Activated naive CD8-positive, alpha-beta T cell treated with anti-CD3 and anti-CD28 coated beads, Interleukin-2, amount 50 U/mL, for 16 hours (primary cell): ENCODE measurements around the gene PDC.
A peak's percentile ranks its signal among the peaks of the same experiment; 100 is the strongest.

Experiments used
- DNase-seq: peaks from one replicate; pipeline ENCODE4 v3.0.0-alpha.2; 2020; ENCODE audit warnings: low read depth, low spot score

Gene PDC

DNA sequence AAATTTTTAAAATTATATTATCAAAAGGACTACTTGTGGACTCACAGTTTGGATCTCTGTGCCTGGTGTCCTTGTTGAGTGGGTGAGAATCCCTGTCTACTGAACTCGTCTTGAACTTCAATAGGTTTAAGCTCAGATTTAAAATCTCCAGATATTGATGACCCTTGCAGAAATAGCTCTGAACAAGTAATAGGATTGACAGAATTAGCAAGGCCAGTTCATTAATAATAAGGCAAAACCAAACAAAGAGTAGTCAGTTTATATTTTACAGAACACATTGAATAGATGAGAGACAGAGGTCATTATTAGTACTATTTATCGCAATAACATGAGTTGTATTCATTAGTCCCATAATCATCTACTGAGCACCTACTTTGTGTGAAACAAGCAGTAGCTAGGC lies at the start of gene PDC:
TSS of gene PDC (minus strand) at position 101 of the 400 bp plus-strand sequence. CDS start 11,655 bp downstream, outside the sequence.
- no peak for DNase-seq

DNA sequence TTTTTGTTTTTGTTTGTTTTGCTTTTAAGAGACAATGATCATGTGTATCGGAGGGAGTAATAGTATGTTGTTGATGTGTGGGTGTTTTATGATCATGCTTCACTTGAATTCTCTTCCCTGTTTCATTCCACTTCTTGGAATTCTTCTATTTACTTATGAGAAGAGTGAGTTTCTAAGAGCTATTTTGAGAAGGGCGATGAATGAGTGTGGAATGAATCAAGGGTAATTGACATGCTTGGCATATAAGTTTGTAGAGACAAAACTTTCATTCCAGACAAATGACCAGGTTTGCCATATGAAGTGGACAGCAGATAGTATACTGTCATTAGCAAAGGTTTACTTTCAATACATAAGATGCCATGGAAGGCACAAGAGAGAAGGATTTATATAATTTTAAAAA lies 42.3 kb upstream of the PDC start:
- DNase-seq = no peak

DNA sequence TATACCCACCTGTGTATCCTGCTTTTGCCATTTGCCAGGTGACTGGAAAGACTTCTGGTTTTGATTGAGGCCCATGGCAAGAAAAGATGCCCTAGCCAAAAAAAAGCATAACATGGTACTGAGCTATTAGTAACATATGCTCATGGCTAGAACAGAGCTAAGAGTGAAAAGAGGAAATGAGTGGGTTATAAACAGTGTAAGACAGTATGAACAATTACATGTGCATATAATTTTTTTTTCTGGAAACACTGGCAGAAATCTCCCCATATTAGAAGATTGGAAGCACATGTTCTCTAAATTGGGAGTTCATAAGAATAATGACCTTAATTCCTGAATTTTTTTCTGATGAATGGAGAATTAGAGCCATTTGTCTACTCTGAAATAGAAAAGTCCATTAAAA lies 41.2 kb upstream of the PDC start:
- no peak for DNase-seq

DNA sequence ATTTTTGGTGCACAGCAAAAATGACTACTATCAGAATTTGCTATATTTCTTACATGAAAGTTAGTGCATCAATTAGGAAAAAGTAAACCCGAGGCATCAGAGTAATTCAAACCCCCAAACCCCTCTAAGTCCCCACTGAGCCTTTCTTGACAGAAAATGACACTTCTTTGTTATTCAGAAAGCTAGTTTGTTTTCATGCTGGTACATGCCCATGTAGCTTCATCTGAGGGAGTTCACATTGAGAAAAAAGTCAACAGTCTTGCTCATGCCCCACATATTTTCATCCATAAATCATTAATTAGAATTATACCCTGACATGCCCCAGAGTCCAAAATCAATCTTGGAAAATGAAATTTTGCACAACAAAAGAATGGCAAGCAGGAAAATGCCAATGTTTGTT lies 39.9 kb upstream of the PDC start:
- no peak for DNase-seq

DNA sequence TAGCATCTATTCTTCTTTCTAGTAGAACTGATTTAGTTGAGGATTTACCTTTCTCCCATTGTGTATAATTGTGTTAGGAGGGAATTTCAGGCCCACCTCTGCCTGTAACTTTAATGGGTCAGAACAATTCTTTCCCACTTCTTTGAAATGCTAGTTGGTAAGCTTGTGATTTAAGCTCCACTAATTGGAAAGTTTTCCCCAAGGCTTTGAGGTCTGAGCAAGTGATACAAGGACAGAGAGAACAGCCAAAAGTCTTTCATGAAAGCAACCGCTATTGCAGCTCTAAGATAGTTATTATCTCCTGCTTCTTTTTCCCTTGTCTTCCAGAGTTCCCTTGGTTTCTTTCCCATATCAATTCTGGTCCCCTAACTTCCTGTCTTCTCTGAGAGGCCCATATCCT lies 38.7 kb upstream of the PDC start:
- DNase-seq = no peak

DNA sequence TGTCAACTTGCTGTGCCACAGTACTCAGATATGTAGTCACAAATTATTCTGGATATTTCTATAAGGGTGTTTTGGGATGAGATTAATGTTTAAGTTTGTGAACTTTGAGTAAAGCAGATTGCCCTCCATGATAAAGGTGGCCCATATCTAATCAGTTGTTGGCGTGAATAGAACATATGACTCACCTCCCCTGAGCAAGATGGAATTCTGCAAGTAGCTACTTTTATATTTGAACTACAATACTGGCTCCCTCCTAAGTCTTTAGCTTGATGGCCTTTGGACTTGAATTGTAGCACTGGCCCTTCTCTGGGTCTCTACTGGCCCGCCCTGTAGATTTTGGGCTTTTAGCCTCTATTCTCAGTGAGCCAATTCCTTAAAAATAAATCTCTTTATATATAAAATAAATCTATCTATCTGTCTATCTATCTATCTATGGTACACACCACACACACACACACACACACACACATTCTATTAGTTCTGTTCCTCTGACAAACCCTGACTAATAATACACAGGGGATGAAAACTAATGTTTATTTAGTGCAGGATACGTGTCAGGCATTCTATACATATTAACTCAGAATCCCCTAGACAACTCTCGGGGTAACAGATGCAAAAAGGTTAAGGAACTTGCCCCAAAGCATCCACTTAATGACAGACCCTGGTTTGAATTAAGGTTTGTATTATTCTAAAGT lies 37.9 kb upstream of the PDC start:
- DNase-seq = no peak

DNA sequence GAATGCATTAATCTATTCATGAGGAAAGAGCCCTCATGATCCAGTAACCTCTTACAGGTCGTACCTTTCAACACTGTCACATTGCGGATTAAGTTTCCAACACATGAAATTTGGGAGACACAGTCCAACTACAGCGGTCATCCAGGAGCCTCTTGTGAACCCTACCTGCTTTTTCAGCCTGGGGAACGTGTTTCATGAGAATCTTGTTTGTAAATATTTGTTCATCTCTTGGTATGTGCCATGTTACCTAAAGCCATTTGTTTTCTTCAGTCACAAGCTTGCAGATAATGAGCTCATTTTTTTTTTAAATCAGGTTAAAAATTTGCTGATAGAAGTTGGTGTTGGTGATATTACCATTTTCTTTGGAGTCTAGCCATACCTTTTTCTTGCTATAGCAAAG lies 37.2 kb upstream of the PDC start:
- DNase-seq = no peak

DNA sequence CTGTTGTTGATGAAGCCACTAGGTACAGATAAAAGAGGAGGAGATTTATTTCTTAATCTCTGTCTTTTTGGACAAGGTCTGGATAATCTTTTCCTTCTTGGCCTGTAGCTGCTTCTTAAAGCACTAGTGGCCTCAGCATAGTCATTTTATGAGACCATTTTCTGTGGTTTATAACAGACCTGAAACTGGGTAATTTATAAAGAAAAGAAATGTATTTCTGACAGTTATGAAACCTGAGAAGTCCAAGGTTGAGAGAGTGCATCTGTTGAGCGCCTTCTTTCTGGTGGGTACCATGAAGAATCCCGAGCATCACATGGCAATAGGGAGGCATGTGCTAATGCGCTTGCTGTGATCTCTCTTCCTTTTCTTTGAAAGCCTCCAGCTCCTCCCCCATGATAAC lies 36.7 kb upstream of the PDC start:
- DNase-seq = no peak

DNA sequence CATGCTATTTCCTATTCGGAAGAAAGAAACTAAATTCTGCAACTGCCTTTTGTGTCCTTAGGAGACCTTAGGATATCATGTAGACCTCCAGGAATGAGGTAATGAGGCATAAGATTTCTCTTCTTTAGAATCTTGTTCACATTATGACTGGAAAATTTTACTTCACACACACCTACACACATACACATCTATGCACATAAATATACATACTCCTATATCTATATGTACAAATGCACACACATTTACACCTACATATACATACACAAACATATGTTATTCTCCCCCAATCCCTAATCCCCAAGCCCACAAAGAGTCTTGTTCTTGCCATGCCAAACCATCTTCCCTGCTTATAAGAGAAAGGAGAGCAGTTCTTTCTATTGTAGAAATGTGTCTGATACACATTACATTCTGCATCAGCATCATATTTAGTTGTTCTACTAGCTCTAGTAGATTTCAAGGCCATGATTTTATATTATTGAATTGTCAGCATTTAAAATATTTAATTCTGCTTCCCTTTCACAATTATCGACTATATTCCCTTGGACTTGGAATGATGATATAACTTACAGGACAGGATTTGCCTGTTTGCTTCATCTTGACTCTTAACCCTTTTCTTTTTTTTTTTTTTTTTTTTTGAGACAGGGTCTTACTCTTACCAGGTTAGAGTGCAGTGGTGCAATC lies 35.4 kb upstream of the PDC start:
- DNase-seq = no peak

DNA sequence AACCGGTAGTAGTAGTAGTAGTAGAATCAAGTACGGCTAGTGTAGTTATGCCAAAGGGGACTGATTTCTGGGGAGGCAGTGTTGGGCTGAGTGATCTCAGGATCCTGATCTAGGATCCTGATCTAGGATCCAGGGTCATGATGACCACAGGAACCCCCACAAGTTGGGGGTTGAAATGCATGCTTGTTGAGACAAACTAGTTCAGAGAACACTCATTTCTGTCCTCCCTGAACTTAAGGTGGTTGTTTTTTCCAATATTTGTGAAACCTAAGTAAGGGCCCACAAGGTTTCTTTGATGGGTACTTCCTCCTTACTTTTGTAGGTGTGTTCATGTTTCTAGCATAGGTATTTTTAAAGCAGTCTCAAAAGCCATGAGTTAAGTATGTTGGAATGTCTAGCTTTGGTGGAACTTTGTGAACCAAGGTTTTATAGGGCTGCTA lies 33.9 kb upstream of the PDC start:
- DNase-seq = no peak

DNA sequence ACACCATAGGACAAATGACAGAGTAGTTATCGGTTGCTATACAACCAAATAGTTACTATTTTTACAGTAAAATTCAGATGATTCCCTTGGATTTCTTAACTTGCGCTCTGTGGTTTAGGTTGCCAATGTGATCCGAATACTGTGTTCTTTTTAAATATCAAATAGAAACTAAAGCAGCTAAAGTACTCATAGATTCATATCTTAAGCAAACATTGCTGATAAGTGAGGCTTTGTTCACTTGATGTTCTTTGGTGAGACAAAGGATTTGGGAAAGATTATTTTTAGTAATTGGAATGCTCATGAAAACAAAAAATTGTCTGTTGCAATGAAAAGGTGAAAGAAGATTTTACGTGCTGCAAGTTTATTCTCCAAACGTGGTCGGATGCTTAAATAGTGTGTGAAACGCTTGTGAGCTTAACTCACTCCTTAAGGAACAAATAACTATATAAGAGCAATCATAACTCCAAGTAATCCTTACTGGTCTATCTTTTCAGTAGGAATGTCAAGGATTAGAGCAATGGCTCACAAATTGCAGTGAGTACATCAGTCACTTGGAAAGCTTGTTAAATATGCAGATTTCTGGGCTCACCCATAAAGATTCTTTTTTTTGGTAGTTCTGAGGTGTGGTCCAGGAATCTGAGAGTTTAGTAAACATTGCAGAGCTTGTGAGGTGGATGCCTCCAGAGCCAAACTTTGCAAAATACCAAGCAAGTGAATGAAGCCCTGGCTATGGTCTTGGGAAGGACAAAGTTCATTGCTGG lies 31.8 kb upstream of the PDC start:
- DNase-seq = no peak

DNA sequence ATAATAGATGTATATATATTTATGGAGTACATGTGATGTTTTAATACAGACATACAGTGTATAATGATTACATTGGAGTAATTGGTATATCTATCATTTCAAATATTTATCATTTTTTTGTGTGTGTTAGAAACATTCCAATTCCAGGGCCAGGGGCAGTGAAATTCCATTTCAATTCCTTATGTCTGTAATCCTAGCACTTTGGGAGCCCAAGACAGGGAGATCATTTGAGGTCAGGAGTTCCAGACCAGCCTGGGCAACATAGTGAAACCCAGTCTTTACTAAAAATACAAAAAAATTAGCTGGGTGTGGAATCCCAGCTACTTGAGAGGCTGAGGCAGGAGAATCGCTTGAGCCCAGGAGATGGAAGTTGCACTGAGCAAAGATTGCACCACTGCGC lies 30.4 kb upstream of the PDC start:
- DNase-seq = no peak

DNA sequence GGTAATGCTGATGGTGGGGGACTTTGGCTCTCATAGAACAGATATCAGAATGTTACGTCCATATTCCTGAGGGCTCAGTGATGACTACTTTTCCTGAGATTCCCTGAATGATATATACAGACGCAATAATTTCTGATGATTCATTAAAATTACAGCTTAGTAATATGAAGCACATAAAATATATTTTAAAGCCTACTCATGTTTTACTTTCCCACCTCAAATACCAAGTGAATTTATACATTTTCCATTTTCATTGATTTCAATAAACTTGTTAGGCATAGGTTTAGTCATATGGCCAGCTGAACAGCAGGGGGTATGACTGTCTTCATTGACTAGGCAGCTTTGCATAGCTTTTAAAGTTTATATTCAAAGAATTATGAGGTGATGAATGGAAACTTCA lies 26.2 kb upstream of the PDC start:
- DNase-seq = no peak

DNA sequence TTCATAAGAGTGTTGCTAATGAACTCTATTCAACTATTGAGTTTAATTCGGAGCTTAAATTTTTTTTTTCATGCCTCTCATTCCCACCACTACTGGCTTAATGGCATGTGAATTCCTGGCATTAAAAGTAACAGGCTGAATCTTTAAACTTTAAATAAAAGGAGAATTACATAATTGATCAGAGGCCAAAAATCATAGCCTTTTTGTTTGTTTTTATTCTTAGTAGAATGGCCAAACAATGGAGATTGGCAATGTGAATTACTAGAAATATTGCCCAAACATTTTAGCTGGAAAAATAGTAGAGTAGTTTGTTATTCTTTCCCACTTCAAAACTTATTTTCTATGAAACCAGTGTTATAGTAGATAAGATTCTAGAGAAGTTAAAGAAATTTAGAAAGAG lies 25.1 kb upstream of the PDC start:
- DNase-seq = no peak

DNA sequence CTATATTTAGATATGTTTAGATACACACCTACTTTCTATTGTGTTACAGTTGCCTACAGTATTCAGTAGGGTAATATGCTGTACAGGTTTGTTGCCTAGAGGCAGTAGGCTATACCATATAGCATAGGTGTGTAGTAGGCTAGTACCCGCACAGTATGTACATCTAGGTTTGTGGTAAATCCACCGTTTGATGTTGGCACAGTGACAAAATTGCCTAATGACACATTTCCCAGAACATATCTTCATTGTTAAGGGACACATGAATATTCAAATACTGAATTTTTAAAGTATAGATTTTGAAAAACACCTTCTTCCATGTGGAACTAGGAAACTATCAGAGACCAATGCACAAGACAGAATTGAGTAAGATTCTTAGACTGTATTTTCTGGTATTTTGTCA lies 22.6 kb upstream of the PDC start:
- no peak for DNase-seq

DNA sequence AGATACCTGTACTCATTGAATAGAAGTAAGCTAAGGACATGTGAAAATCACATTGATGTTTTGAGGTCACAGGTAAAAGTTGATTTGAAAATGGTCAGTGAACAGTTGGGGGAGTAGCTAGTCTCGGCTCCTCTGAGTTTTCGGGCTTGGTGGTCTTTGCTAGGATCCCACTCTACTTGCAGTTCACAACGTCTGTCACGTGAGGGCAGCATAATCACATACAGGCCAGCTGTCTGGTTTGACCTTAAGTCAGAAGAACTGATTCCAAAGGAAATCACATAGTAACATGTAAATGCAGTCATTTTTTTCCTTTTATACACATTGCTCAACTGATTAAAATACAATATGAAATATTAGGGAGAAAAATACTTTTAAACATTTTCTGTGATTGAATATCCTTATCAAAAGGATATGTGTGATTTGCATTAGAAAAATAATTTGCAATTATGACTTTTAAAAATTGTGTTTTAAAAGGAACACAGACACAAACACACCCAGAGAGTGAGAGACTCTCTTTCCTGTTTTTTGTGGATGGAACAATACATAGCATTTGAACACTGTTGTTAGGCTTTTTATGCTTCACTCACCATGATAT lies 21.8 kb upstream of the PDC start:
- peak; percentile 16 for DNase-seq

DNA sequence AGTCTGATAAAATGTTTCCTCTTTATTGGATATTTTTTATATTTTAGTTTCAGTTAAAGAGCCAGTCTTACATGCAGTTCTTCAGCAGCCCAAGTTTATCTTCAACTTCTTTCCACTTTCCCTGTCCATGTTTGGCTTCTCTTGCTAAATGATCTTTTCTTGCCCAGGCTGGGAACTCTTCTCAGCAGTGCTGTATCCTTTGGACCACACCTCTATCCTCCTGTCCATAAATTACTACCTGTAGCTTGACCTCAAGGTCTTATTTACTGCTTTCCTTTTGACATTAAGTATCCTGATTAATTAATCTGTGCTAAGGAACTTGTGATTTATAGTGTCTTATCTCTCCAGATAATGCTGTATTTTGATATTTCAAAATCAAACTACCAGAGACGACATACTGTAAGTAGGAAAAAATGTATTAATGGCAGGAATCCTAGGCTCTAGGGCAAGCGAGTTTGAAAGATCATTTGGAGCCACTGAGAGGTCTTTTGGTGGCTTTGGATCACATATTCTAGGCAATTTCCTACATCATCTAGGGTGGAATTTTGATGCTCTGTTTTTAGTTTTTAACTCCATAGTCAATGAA lies 20.5 kb upstream of the PDC start:
- no peak for DNase-seq

DNA sequence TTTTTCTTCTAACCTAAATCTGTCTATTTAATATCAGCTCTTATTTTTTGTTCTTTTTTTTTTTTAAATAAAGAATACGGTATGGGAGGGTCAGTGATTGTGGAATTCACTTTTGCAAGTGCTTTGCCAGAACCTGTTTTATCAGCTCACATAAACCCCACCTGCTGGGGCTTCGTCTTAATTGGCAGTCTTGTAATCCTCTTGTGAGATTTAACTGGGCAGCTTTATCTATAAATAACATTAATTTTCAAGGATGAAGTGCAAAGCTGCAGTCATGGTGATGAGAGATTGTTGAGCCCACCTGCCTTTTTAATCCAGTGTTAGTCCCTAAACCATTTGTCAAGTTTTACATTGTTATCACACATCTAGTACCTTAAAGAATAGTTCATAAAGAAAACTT lies 18.2 kb upstream of the PDC start:
- DNase-seq = no peak

DNA sequence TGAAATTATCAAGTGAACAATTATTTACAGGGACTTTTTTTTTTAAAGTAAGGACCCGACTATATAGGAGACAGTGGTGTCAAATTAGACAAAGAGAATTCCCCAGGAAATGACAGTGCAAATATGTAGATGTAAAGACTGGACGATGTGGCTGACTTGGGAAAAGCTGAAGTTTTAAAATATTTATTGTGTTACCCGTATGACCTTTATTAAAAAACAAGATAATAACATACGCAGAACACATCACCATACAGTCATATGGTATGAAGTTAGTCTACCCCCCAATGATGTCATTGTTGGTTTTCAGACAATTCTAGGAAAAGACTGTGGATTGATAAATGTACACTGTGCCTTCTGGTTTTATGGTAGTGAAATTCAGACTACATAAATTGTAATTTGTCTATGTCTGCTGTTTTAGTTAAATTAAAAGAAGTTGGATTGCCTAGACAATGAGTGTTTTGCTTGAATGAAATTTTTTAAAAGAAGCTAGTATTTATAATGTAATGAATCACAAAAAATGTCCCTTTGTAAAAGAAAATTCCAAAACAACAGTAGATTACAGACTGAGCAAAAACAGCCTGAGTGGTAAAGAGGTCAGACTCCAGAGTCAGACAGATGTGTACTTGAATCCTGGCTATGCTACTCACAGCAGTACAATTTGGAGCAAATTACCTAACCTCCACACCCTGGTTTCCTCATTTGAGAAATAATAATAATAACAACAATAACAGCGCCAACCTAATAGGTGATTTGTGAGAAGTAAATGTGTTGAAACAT lies 15.5 kb upstream of the PDC start:
- no peak for DNase-seq

DNA sequence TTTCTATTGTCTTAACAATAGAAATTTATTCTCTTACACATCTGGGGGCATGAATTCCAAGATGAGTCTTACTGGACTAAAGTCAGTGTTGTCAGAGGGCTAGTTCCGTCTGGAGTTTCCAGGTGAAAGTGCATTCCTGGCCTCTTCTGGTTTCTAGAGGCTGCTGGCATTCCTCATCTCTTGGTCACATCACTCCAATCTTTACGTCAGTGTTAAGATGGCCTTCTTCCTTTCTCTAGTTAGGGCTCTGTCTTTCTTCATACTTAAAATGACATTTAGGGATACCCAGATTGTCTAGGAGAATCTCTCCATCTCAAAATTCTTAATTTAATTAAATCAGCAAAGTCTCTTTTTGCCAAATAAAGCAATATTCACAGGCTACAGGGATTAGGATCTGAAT lies 13.3 kb upstream of the PDC start:
- DNase-seq = no peak

DNA sequence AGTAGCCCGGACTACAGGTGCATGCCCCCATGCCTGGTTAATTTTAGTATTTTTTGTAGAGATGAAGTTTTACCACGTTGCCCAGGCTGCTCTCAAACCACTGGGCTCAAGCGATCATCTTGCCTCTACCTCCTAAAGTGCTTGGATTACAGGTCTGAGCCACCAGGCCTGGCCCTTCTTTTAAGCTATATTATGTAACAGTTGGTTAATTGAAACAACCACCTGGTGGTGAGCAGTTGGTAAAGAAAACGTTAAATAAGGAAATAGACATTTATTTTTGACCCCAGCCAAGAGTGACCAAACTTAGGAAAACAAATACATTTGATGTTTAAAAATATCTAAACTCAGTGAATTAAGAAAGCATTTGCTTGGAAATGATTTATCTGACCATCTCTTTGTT lies 12.1 kb upstream of the PDC start:
- DNase-seq = no peak
